Tibial nerve (tissue), 4 donors: ENCODE data around the gene RBBP7. TPM values are rescaled to one million over a fixed set of nuclear protein-coding genes. Genes with fewer than 3 reads are reported as not detected.

ENCODE experiments used
- DNase-seq, 2 donors: peaks; one replicate each; pipeline ENCODE4 v3.0.0-alpha.2; 2019; ENCODE audit warnings: low spot score in 2 of 2
- H3K27ac ChIP-seq, 4 donors: fragments of 200-600 bp; sonication (generic) in 3 of 4; one replicate each; pipeline ENCODE4 v1.5.1; 2017 to 2019; ENCODE audit warnings: mild to moderate bottlenecking in 1 of 4
- H3K27me3 ChIP-seq, 2 donors: fragments of 200-600 bp; sonication (generic) in 1 of 2; one replicate each; pipeline versions ENCODE4 v1.5.1 to v1.6.0; 2017 to 2019
- H3K36me3 ChIP-seq, 3 donors: fragments of 200-600 bp; sonication (generic); one replicate each; pipeline ENCODE4 v1.5.1; 2018 to 2019
- H3K4me1 ChIP-seq, 4 donors: fragments of 200-600 bp; sonication (generic) in 3 of 4; one replicate each; pipeline ENCODE4 v1.5.1; 2017 to 2019
- H3K4me3 ChIP-seq, 4 donors: fragments of 200-600 bp; sonication (generic) in 3 of 4; one replicate each; pipeline ENCODE4 v1.5.1; 2017 to 2019; ENCODE audit warnings: mild to moderate bottlenecking in 1 of 4, moderate library complexity in 1 of 4
- H3K9me3 ChIP-seq, 4 donors: fragments of 200-600 bp; sonication (generic) in 3 of 4; one replicate each; pipeline ENCODE4 v1.5.1; 2017 to 2019
- EP300 ChIP-seq, 2 donors: sonication (generic); formaldehyde crosslinking; IDR thresholded peaks; one replicate each; pipeline ENCODE4 v1.6.1; 2017; ENCODE audit warnings: antibody characterized with exemption in 2 of 2, mild to moderate bottlenecking in 1 of 2
- POLR2A ChIP-seq, 2 donors: fragments of 450-650 bp; IDR thresholded peaks; one replicate each; pipeline ENCODE4 v1.6.1; 2017; ENCODE audit warnings: antibody characterized with exemption in 2 of 2, mild to moderate bottlenecking in 2 of 2, moderate library complexity in 2 of 2
- WGBS, 2 donors: methylation state at CpG; one replicate each; pipeline ENCODE4 v1.1.5; 2018; 5-methylcytosine and 5-hydroxymethylcytosine counted together
- total RNA-seq, 4 donors: library from RNA; depleted of rRNA; stranded (reverse); fragments of >200 nt; gene quantifications; one replicate each; pipeline ENCODE4 v1.1.0, GENCODE V29; 2016
- TF ChIP-seq, protein P1 (sequence below), 5 experiments: fragments of 200-600 bp in 3 of 5; fragments of 450-650 bp in 2 of 5; sonication (generic) in 3 of 5; IDR thresholded peaks; one replicate each; pipeline ENCODE4 v1.5.1; 2016 to 2019; ENCODE audit warnings: antibody characterized with exemption in 5 of 5, mild to moderate bottlenecking in 3 of 5, moderate library complexity in 2 of 5

The RBBP7 gene
- total RNA-seq, 4 donors from 2014 or later: 69.7 to 85.5 (median 79.2) TPM

DNA sequence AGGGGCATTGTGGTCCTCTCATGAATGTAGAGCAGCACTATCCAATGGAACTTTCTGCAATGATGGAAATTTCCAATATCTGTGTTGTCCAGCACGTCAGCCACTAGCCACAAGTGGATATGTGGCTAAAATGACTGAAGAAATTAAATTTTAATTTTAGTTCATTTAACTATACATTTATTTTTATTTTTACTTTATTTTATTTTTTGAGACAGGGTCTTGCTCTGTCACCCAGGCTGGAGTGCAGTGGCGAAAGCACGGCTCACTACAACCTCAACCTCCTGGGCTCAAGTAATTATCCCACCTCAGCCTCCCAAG, 13.3 kb upstream of the RBBP7 start:
- Histone ChIP-seq H3K27ac (peak overlapping the region in 1 of 4 donors; percentile 72), H3K36me3 (no peaks in the 10 kb centered on the region), H3K9me3 (no peaks in the 10 kb centered on the region), H3K27me3 (peaks cover 0 to 40% of the 10 kb centered on the region in 2 donors), H3K4me3 (no peak overlapping the region), H3K4me1 (no peaks in the 10 kb centered on the region)
- DNase-seq: no peak
- TF ChIP-seq EP300 (IDR thresholded peaks at IDR 0.05) (no peak), POLR2A (IDR thresholded peaks at IDR 0.05) (no peak)
- TF ChIP-seq, protein P1, sequence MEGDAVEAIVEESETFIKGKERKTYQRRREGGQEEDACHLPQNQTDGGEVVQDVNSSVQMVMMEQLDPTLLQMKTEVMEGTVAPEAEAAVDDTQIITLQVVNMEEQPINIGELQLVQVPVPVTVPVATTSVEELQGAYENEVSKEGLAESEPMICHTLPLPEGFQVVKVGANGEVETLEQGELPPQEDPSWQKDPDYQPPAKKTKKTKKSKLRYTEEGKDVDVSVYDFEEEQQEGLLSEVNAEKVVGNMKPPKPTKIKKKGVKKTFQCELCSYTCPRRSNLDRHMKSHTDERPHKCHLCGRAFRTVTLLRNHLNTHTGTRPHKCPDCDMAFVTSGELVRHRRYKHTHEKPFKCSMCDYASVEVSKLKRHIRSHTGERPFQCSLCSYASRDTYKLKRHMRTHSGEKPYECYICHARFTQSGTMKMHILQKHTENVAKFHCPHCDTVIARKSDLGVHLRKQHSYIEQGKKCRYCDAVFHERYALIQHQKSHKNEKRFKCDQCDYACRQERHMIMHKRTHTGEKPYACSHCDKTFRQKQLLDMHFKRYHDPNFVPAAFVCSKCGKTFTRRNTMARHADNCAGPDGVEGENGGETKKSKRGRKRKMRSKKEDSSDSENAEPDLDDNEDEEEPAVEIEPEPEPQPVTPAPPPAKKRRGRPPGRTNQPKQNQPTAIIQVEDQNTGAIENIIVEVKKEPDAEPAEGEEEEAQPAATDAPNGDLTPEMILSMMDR (IDR thresholded peaks at IDR 0.05): no peak
- 56 to 78% methylated on average over 3 of the region's 3 CpGs for WGBS, 2 donors

DNA sequence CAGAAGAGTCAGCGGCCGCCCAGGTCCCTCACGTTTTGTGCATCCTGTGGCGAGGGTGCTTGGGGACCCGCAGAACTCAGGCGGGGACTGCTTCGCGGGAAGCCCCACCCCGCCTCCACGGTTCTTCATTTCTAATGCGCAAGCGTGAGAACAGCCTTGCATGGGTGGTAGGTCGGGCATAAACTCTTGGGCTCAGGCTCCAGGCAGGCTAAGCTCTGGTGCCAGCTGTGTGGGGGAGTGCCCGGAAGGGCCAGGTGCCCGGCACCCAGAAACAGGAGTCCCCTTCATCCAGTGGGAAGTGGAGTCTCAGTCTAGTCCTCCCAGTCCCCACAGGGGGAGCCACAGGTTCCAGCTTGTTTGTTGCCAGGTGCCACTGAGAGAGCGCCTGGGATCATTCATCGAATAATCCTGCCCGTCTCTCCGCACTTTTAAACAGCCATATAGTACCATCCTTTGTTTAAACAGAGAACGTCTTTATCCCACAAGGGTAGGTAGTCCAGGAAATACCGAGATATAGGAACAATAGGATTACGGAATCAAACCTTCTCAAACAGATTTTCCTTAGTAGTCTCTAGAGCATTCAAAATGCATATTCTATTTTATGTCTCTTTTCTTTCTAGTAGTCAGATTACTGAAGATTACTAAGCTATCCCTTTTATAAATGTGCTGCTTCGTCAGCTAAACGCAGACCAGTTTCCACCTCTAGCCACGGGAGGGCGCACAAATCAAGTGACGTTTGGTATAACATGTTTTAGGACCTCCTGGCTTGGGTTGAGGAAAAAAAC, 12.7 kb upstream of the RBBP7 start:
- peak; percentile 50 to 72 for DNase-seq
- Histone ChIP-seq H3K9me3 (no peaks in the 10 kb centered on the region), H3K36me3 (no peaks in the 10 kb centered on the region), H3K27me3 (peaks cover 0 to 46% of the 10 kb centered on the region in 2 donors), H3K27ac (peak overlapping the region; percentile 35 to 75 (median 73)), H3K4me3 (peak overlapping the region; percentile 25 to 53 (median 42)), H3K4me1 (no peaks in the 10 kb centered on the region)
- TF ChIP-seq, protein P1 (IDR thresholded peaks at IDR 0.05): peak; percentile 42 to 60 (median 52)
- no peak for TF ChIP-seq POLR2A (IDR thresholded peaks at IDR 0.05)
- TF ChIP-seq EP300 (IDR thresholded peaks at IDR 0.05): peak in 1 of 2 donors; percentile 6
- WGBS, 2 donors: 1 to 19% methylated on average over 11 to 27 of the region's 27 CpGs

DNA sequence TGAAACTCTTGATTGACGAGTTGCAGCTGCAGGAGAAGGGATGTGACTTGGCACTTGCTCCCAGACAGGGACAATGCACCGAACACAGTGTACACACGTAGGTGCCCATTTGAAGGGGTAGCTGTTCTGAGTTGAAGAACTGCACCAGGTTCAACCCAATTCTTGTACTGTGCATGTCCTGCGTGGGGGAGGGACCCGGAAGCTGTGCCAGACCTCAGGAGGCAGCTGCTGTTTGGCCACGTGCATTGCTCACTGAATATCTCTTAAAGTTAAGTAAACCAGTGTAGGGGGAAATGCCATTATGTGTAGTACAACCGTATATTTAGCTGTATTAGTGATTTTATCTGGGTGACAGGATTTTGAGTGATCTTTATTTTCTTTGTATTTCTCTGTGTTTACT, 12.0 kb upstream of the RBBP7 start:
- DNase-seq: no peak
- TF ChIP-seq, protein P1 (IDR thresholded peaks at IDR 0.05): no peak
- no peak for TF ChIP-seq POLR2A (IDR thresholded peaks at IDR 0.05)
- Histone ChIP-seq H3K9me3 (no peaks in the 10 kb centered on the region), H3K4me1 (no peaks in the 10 kb centered on the region), H3K36me3 (no peaks in the 10 kb centered on the region), H3K27me3 (peaks cover 0 to 51% of the 10 kb centered on the region in 2 donors), H3K27ac (peak overlapping the region in 2 of 4 donors; percentile 74 to 75), H3K4me3 (peak overlapping the region in 3 of 4 donors; percentile 25 to 53 (median 39))
- 28% methylated on average over 7 of the region's 7 CpGs for WGBS, 2 donors

DNA sequence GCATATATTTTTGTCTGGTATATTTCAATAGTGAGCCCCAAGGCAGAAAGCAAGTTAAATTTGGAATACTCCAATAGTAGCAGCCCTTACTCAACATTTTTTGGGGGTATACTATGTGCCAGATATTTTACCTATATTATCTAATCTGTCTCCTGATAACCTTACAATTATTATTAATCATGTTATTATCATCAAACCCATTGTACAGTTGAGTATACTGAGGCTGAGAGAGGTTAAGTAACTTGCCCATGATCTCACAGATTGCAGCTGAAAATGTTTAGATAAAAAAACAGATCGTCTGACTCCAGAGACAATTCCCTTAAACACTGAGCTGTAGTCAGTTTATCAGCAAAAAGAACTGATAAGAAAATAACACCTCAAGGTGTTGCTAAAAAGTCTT, 6.5 kb upstream of the RBBP7 start:
- Histone ChIP-seq H3K4me3 (no peak overlapping the region), H3K27me3 (peaks cover 0 to 69% of the 10 kb centered on the region in 2 donors), H3K4me1 (peaks cover 0 to under 1% (median 0%) of the 10 kb centered on the region in 4 donors), H3K9me3 (no peaks in the 10 kb centered on the region), H3K27ac (no peak overlapping the region), H3K36me3 (no peaks in the 10 kb centered on the region)
- TF ChIP-seq, protein P1 (IDR thresholded peaks at IDR 0.05): no peak
- no peak for TF ChIP-seq EP300 (IDR thresholded peaks at IDR 0.05)
- TF ChIP-seq POLR2A (IDR thresholded peaks at IDR 0.05): no peak
- DNase-seq: no peak
- 58 to 91% methylated on average over 1 of the region's 1 CpG for WGBS, 2 donors

DNA sequence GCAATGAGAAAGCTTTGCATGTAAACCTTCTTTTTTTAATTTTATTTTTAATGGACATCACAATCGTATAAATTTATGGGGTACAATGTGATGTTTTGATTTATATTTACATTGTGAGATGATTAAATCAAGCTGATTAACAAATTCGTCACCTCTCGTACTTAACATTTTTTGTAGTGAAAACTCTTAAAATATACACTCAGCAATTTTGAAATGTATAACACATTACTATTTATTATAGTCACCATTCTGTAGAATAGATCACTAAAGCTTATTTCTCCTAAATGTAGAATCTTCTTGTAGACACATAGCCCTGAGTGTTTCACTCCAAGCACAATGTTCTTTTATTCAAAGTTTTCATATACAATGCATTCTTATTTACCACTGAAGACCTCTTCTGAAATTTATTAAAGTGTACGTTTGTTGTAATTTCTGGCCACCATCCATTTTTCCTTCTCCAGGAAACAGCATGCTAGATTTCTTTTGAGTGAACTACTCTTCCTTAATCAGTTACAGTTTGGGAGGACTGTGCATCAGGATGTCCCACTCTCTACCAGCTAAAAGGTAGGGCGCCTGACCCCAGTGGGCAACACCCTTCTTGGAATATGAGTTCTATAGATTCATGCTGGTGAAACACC, 4.4 kb upstream of the RBBP7 start:
- Histone ChIP-seq H3K27ac (no peak overlapping the region), H3K4me3 (no peak overlapping the region), H3K36me3 (no peaks in the 10 kb centered on the region), H3K27me3 (peaks cover 0 to 63% of the 10 kb centered on the region in 2 donors), H3K9me3 (no peaks in the 10 kb centered on the region), H3K4me1 (peaks cover 0 to 6% (median 0%) of the 10 kb centered on the region in 4 donors)
- TF ChIP-seq EP300 (IDR thresholded peaks at IDR 0.05): no peak
- TF ChIP-seq, protein P1 (IDR thresholded peaks at IDR 0.05): no peak
- no peak for TF ChIP-seq POLR2A (IDR thresholded peaks at IDR 0.05)
- DNase-seq: no peak
- WGBS, 2 donors: 66 to 75% methylated on average over 5 of the region's 5 CpGs
